ENCODE measurements around the gene MYPOP.

The MYPOP gene

DNA sequence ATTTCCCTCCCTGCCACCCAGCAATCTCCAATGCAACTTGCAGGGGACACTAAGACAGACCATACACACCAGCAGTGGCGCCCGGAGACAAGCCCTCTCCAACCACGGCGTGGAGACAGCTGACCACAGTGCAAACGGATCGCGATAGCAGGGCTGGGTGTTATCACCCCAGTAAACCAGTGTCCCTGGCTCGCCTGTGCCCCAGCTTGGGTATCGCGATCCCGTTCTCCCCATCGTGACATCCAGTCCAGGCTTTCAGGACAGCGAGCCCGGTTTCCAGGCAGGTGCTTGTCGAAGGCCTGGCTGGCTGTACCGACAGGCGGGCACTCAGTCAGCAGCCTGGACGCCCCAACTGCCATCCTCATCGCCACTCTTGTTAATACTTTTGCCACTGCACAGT, 32.9 kb upstream of the MYPOP start:
- H3K4me1 Mint-ChIP-seq = no peaks in the 10 kb centered on the region
- H3K36me3 Mint-ChIP-seq (ENCODE audit: low read depth) = no peaks in the 10 kb centered on the region
- TF ChIP-seq, protein P1, sequence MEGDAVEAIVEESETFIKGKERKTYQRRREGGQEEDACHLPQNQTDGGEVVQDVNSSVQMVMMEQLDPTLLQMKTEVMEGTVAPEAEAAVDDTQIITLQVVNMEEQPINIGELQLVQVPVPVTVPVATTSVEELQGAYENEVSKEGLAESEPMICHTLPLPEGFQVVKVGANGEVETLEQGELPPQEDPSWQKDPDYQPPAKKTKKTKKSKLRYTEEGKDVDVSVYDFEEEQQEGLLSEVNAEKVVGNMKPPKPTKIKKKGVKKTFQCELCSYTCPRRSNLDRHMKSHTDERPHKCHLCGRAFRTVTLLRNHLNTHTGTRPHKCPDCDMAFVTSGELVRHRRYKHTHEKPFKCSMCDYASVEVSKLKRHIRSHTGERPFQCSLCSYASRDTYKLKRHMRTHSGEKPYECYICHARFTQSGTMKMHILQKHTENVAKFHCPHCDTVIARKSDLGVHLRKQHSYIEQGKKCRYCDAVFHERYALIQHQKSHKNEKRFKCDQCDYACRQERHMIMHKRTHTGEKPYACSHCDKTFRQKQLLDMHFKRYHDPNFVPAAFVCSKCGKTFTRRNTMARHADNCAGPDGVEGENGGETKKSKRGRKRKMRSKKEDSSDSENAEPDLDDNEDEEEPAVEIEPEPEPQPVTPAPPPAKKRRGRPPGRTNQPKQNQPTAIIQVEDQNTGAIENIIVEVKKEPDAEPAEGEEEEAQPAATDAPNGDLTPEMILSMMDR (IDR thresholded peaks at IDR 0.05; ENCODE audit: unreplicated experiment in 3 of 3) = no peak
- no peak overlapping the region for H3K4me3 Mint-ChIP-seq
- peaks cover 75% of the 10 kb centered on the region for H3K27me3 Mint-ChIP-seq (ENCODE audit: low read depth)
- no peaks in the 10 kb centered on the region for H3K9me3 Mint-ChIP-seq
- no peak overlapping the region for H3K27ac Mint-ChIP-seq

DNA sequence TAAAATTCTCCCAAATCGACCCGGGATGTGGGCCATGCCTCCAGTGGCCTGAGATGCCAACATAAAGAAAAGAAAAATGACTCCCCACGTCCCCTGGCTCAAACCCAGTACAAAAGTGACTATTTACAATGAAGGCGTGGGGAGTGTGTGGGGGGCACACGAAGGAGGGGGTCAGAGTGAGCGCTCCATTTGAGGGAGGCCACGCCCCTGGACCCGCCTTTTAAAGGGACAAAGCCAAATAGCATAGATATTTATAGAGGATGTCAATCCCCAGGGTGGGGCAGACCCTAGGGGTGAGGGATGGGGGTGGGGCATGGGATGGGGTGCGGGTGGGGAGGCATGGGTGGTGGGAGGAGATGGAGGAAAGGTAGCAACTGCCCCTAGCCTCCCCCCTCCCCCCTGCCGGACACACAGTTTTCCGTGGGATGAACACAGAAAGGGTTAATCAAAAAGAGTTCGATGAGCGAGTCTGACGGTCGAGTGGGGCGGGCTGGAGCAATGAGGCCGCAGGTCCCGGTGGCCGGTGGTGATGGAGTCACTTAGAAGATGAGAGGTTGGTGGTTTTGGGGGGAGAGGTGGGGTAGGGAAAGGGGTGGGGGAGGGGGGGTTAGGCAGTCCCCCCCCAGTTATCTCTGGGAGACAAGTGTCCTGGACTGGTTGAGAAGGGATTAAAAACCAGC, 32.3 kb upstream of the MYPOP start:
- H3K4me1 Mint-ChIP-seq = no peaks in the 10 kb centered on the region
- no peak overlapping the region for H3K4me3 Mint-ChIP-seq
- H3K9me3 Mint-ChIP-seq = no peaks in the 10 kb centered on the region
- H3K36me3 Mint-ChIP-seq (ENCODE audit: low read depth) = no peaks in the 10 kb centered on the region
- H3K27ac Mint-ChIP-seq = no peak overlapping the region
- TF ChIP-seq, protein P1 (IDR thresholded peaks at IDR 0.05; ENCODE audit: unreplicated experiment in 3 of 3) = no peak
- peaks cover 78% of the 10 kb centered on the region for H3K27me3 Mint-ChIP-seq (ENCODE audit: low read depth)

DNA sequence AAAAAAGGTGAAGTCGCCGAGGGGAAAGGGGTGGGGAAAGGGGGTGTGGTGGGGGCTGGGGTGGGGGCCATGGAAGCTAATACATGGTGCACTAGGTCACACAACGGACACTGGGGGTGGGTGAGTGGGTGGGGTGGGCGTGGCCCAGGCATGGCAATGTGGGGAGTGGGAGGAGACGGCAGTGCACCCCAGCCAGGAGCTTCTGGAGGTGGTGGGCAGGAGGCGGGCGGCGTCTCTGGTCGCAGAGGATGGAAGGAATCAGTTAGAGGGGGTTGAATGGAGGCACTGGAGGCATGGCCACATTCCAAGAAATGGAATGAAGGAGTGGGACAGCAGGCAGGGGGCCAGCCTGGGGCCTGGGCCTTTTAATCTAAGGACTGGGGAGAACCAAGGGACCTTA, 31.3 kb upstream of the MYPOP start:
- Mint-ChIP-seq H3K27ac (no peak overlapping the region), H3K36me3 (ENCODE audit: low read depth) (no peaks in the 10 kb centered on the region), H3K4me1 (no peaks in the 10 kb centered on the region), H3K9me3 (no peaks in the 10 kb centered on the region), H3K27me3 (ENCODE audit: low read depth) (peaks cover 80% of the 10 kb centered on the region), H3K4me3 (no peak overlapping the region)
- TF ChIP-seq, protein P1 (IDR thresholded peaks at IDR 0.05; ENCODE audit: unreplicated experiment in 3 of 3) = no peak

DNA sequence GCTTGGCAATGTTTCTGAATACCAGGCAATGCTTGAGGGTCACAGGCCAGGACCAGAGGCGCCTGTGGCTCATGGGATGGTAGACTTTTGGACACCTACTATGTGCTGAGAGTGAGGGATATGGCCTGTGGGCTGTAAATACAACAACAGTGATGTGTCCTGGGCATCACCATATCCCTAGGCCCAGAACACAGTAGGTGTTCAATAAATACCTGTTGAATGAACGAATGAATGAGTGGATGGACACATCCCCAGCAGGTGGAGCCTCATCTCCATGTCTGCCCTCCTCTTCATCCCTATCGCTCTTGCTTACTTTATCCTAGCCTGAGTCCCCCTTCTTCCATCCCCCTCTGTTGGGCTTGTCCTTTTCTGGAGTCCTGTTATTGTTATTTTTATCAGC, 28.6 kb upstream of the MYPOP start:
- Mint-ChIP-seq H3K9me3 (no peaks in the 10 kb centered on the region), H3K4me1 (no peaks in the 10 kb centered on the region), H3K27ac (no peak overlapping the region), H3K27me3 (ENCODE audit: low read depth) (peaks cover 63% of the 10 kb centered on the region), H3K36me3 (ENCODE audit: low read depth) (no peaks in the 10 kb centered on the region), H3K4me3 (no peak overlapping the region)
- TF ChIP-seq, protein P1 (IDR thresholded peaks at IDR 0.05; ENCODE audit: unreplicated experiment in 3 of 3) = no peak

DNA sequence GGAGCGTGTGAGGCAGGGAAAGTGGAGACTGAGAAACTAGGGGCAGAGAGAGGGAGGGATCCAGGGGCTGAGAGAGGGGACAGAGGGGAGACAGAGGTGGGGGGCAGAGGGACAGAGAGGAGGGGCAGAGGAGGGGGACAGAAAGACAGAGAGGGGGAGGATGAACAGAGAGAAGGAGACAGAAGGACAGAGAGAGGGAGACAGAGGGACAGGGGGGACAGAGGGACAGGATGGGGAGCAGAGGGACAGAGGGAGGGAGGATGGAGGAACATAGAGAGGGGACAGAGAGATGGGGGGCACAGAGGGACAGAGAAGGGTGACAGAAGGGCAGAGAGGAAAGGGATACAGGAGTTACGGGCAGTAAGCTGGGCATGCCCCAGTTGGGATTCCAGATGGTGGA, 26.8 kb upstream of the MYPOP start:
- peaks cover 50% of the 10 kb centered on the region for H3K27me3 Mint-ChIP-seq (ENCODE audit: low read depth)
- H3K4me3 Mint-ChIP-seq = no peak overlapping the region
- TF ChIP-seq, protein P1 (IDR thresholded peaks at IDR 0.05; ENCODE audit: unreplicated experiment in 3 of 3) = no peak
- peaks cover 3% of the 10 kb centered on the region for H3K9me3 Mint-ChIP-seq
- H3K27ac Mint-ChIP-seq = no peak overlapping the region
- no peaks in the 10 kb centered on the region for H3K4me1 Mint-ChIP-seq
- no peaks in the 10 kb centered on the region for H3K36me3 Mint-ChIP-seq (ENCODE audit: low read depth)

DNA sequence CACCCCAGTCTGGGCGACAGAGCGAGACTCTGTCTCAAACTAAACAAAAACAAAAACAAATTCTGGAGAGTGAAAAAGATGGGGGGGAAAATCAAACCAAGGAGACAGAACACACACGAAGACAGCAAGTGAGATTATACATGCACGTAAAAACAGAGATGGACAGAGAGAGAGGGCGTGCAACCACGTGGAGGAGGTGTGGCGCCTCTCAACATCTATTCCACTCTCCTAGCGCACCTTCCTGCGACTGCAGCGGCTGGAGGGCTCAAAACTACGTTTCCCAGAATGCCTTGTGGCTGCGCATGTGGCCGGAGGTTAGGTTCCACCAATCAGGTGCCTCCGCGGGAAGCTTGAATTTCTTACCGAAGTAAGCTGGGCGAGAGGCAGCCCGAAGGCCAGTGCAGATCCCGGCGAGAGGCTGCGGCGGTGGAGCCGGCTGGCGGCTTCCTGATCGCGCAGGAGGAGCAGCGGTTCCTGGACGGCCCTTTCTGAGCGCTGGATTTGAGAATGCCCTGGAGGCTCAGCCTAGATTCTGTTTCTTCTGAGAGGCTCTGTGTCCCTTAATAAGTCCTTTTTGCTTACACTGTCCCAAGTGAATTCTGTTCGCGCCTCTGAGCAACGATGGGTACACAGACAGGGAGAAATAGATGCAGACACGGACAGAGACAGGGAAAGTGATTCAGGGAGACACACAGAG, 25.3 kb upstream of the MYPOP start:
- no peaks in the 10 kb centered on the region for H3K36me3 Mint-ChIP-seq (ENCODE audit: low read depth)
- peak overlapping the region in 1 of 3 experiments; percentile 49 for H3K4me3 Mint-ChIP-seq
- H3K27ac Mint-ChIP-seq = no peak overlapping the region
- H3K4me1 Mint-ChIP-seq = no peaks in the 10 kb centered on the region
- TF ChIP-seq, protein P1 (IDR thresholded peaks at IDR 0.05; ENCODE audit: unreplicated experiment in 3 of 3) = no peak
- H3K27me3 Mint-ChIP-seq (ENCODE audit: low read depth) = peaks cover 45% of the 10 kb centered on the region
- H3K9me3 Mint-ChIP-seq = peaks cover 3% of the 10 kb centered on the region
